Measurements from ENCODE around the gene SND1.

SND1 gene

GRCh38 chr7:128094686-128095085 lies 442.7 kb downstream of the SND1 start:
- Histone ChIP-seq H3K9me2 (replicated peaks; ENCODE audit: insufficient read depth, low read length) (no peaks in the 10 kb centered on the region), H3F3A (ENCODE audit: insufficient read depth, low read length) (no peaks in the 10 kb centered on the region), H3K27me3 (replicated peaks; ENCODE audit: insufficient read depth, low read length) (no peaks in the 10 kb centered on the region), H3K4me3 (ENCODE audit: low read length) (no peak overlapping the region), H3K4me1 (ENCODE audit: low read length) (no peaks in the 10 kb centered on the region), H3K27ac (ENCODE audit: low read length) (no peak overlapping the region), H3K9me3 (replicated peaks; ENCODE audit: insufficient read depth, low read length) (no peaks in the 10 kb centered on the region), H2AFZ (ENCODE audit: low read length) (no peak overlapping the region), H3K4me2 (ENCODE audit: low read depth, low read length) (no peak overlapping the region), H3K79me2 (ENCODE audit: low read length) (no peaks in the 10 kb centered on the region), H3K9ac (ENCODE audit: low read length) (no peak overlapping the region), H3K36me3 (replicated peaks; ENCODE audit: insufficient read depth, low read length) (0 out of 2 replicates have a peak, but pooled peaks cover 5% of the 10 kb centered on the region), H4K20me1 (ENCODE audit: insufficient read depth, low read length) (no peaks in the 10 kb centered on the region)
- DNase-seq: no peak
- TF ChIP-seq, protein P1, sequence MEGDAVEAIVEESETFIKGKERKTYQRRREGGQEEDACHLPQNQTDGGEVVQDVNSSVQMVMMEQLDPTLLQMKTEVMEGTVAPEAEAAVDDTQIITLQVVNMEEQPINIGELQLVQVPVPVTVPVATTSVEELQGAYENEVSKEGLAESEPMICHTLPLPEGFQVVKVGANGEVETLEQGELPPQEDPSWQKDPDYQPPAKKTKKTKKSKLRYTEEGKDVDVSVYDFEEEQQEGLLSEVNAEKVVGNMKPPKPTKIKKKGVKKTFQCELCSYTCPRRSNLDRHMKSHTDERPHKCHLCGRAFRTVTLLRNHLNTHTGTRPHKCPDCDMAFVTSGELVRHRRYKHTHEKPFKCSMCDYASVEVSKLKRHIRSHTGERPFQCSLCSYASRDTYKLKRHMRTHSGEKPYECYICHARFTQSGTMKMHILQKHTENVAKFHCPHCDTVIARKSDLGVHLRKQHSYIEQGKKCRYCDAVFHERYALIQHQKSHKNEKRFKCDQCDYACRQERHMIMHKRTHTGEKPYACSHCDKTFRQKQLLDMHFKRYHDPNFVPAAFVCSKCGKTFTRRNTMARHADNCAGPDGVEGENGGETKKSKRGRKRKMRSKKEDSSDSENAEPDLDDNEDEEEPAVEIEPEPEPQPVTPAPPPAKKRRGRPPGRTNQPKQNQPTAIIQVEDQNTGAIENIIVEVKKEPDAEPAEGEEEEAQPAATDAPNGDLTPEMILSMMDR (IDR thresholded peaks at IDR 0.05; ENCODE audit: low read length): no peak
- TF ChIP-seq EZH2phosphoT487 (IDR thresholded peaks at IDR 0.05; ENCODE audit: low read length) (no peak), EZH2 (optimal IDR thresholded peaks at IDR 0.05; ENCODE audit: low read depth, low read length) (no peak)

DNA sequence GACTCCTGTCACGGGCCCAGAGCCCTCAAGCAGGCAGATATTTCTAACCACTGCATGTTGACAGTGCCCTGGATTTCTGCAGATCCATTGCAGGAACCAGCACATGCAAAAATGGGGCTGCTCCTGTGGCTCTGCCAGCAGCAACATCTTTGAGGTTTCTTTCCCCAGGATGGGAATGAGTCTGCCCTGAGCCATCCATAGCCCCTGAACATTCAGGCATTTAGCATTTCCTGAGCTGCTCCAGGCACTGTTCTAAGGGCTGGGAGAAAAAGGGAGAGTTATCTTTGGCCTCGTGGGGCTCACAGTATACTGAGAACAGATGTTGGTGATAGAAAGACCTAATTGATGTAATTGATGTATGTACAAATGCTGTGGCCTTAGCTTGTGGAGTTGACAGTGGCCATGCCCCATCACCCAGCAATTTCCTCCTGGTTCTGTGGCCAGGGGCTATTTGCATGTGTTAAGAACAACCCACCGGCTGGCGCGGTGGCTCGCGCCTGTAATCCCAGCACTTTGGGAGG lies 445.3 kb downstream of the SND1 start:
- DNase-seq: no peak
- no peak overlapping the region for H3K27ac ChIP-seq (ENCODE audit: low read length)
- H3K9ac ChIP-seq (ENCODE audit: low read length): no peak overlapping the region
- no peaks in the 10 kb centered on the region for H3K4me1 ChIP-seq (ENCODE audit: low read length)
- H4K20me1 ChIP-seq (ENCODE audit: insufficient read depth, low read length): no peaks in the 10 kb centered on the region
- no peak overlapping the region for H2AFZ ChIP-seq (ENCODE audit: low read length)
- no peaks in the 10 kb centered on the region for H3K9me2 ChIP-seq (replicated peaks; ENCODE audit: insufficient read depth, low read length)
- no peaks in the 10 kb centered on the region for H3K27me3 ChIP-seq (replicated peaks; ENCODE audit: insufficient read depth, low read length)
- TF ChIP-seq, protein P1 (IDR thresholded peaks at IDR 0.05; ENCODE audit: low read length): no peak
- TF ChIP-seq EZH2phosphoT487 (IDR thresholded peaks at IDR 0.05; ENCODE audit: low read length) (no peak), EZH2 (optimal IDR thresholded peaks at IDR 0.05; ENCODE audit: low read depth, low read length) (no peak)
- 0 out of 2 replicates have a peak, but pooled peaks cover 3% of the 10 kb centered on the region for H3K36me3 ChIP-seq (replicated peaks; ENCODE audit: insufficient read depth, low read length)
- 0 out of 2 replicates have a peak, but pooled peaks cover 4% of the 10 kb centered on the region for H3F3A ChIP-seq (ENCODE audit: insufficient read depth, low read length)
- no peaks in the 10 kb centered on the region for H3K9me3 ChIP-seq (replicated peaks; ENCODE audit: insufficient read depth, low read length)
- no peaks in the 10 kb centered on the region for H3K79me2 ChIP-seq (ENCODE audit: low read length)
- H3K4me2 ChIP-seq (ENCODE audit: low read depth, low read length): no peak overlapping the region
- no peak overlapping the region for H3K4me3 ChIP-seq (ENCODE audit: low read length)

- Histone ChIP-seq H3K36me3 (replicated peaks; ENCODE audit: insufficient read depth, low read length) (no peaks in the 10 kb centered on the region), H3K4me3 (ENCODE audit: low read length) (no peak overlapping the region), H3F3A (ENCODE audit: insufficient read depth, low read length) (0 out of 2 replicates have a peak, but pooled peaks cover 6% of the 10 kb centered on the region), H4K20me1 (ENCODE audit: insufficient read depth, low read length) (no peaks in the 10 kb centered on the region), H3K9me2 (replicated peaks; ENCODE audit: insufficient read depth, low read length) (no peaks in the 10 kb centered on the region), H3K4me1 (ENCODE audit: low read length) (no peaks in the 10 kb centered on the region), H3K9me3 (replicated peaks; ENCODE audit: insufficient read depth, low read length) (no peaks in the 10 kb centered on the region), H3K79me2 (ENCODE audit: low read length) (no peaks in the 10 kb centered on the region), H2AFZ (ENCODE audit: low read length) (no peak overlapping the region), H3K4me2 (ENCODE audit: low read depth, low read length) (no peak overlapping the region), H3K9ac (ENCODE audit: low read length) (no peak overlapping the region), H3K27ac (ENCODE audit: low read length) (no peak overlapping the region), H3K27me3 (replicated peaks; ENCODE audit: insufficient read depth, low read length) (no peaks in the 10 kb centered on the region)
- no peak for DNase-seq
- TF ChIP-seq EZH2phosphoT487 (IDR thresholded peaks at IDR 0.05; ENCODE audit: low read length) (no peak), EZH2 (optimal IDR thresholded peaks at IDR 0.05; ENCODE audit: low read depth, low read length) (no peak)
- TF ChIP-seq, protein P1 (IDR thresholded peaks at IDR 0.05; ENCODE audit: low read length): no peak
Observed at GRCh38 chr7:128098629-128099028, 446.6 kb downstream of the SND1 start.

All from MM.1S (cell line).